NCI-H128 (cell line): Measurements from ENCODE around the gene TMEM38A.
"Not testable (repeated sequence)": the region's sequence is repeated elsewhere in the genome, so short reads cannot be mapped to it uniquely, and the experiment has no call there.

Experiments used
- DNase-seq: peaks from one replicate; lab custom pipeline; 2025; ENCODE audit not compliant: unreplicated experiment; lab: John Stamatoyannopoulos, UW

TMEM38A gene

GRCh38 chr19:16673839-16674238 lies 12.9 kb downstream of the TMEM38A start:
- not testable (repeated sequence) for DNase-seq

DNA sequence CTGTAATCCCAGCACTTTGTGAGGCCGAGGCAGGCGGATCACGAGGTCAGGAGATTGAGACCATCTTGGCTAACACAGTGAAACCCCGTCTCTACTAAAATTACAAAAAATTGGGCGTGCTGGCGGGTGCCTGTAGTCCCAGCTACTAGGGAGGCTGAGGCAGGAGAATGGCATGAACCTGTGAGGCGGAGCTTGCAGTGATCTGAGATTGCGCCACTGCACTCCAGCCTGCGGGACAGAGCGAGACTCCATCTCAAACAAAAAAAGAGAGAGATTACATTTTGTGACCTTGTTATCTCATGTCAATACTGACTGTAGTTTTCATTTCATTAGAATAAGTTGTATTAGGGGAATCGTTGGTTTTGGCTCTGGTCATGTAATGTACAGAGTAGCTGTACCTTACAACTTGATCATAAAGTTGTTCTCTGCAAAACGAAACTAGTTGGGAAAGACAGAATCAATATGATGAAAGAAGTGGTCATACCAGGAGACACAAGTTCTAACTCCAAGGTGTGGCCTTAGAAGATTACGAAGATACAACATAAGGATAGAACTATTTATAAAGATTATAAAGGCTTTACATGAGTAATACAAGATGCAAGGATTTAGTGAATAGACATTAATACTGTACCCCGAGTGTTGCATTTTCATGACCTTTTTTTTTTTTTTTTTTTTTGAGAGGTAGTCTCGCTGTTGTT lies 15.3 kb downstream of the TMEM38A start:
- DNase-seq: no peak

DNA sequence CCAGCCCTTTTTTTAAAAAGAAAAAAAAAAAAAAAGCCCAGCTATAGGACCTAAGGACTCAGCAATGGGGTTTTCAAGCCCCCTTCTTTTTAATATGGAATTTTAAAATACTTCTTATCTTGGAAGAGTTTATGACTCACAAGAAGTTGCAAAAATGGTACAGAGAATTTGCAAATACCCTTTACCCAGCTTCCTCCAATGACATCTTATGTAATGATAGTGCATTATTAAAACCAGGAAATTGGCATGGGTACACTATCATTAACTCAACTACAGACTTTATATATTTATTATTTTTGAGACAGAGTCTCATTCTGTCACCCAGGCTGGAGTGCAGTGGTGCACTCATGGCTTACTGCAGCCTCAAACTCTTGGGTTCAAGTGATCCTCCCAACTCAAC lies 16.1 kb downstream of the TMEM38A start:
- no peak for DNase-seq

- no peak for DNase-seq
These were observed 17.6 kb downstream of the TMEM38A start for GRCh38 chr19:16678498-16678897.

GRCh38 chr19:16679811-16680210 lies 18.9 kb downstream of the TMEM38A start:
- no peak for DNase-seq

DNA sequence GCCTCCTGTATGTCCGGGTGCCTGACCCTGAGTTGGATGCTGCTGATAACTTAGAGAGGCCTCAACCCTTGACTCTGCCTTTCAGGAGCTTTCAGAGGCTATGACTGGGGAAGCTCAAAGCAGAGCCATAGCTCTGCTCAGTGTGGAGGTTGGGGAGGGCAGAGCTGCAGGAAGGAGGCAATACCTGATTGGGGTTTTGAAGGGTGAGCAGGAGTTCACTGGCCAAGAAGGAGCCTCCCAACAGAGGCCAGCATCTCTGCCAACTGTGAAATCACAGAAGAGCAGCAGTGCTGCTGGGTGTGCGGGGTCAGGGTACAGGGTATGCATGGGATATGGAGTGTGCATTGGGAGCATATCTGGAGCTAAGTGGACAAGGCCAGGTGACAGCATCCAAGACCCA lies 21.6 kb downstream of the TMEM38A start:
- no peak for DNase-seq

DNA sequence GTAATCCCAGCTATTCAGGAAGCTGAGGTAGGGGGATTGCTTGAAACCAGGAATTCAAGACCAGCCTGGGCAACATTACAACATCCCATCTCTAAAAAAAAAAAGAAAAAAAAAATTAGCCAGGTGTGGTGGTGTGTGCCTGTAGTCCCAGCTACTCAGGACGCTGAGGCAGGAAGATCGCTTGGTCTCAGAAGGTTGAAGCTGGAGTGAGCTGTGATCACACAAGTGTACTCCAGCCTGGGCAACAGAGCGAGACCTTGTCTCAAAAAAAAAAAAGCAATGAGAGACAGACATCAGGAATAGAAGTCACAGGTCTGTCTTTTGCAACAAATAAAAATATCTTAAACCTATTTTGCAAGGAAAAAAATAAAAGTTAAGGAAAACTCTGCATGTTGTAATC lies 23.3 kb downstream of the TMEM38A start:
- no peak for DNase-seq

DNA sequence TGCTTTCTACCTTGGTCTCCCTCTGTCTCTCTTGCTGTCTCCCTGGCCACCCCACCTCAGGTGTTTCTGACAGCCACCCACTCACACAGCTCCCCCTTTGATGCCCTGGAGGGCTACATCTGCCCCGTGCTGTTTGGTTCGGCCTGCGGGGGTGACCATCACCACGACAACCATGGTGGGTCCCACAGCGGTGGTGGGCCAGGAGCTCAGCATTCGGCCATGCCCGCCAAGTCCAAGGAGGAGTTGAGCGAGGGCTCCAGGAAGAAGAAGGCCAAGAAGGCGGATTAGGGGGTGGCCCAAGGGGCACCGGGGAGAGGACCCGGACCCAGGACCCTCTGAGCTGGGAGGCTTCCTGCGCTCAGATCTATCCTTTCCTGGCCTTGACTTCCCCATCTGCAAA lies 27.1 kb downstream of the TMEM38A start:
- no peak for DNase-seq

- DNase-seq: no peak
These were observed 38.0 kb downstream of the TMEM38A start for GRCh38 chr19:16698914-16699313.

GRCh38 chr19:16702123-16702522 lies 41.2 kb downstream of the TMEM38A start:
- no peak for DNase-seq

- no peak for DNase-seq
These were observed 42.7 kb downstream of the TMEM38A start for GRCh38 chr19:16703677-16704076.

DNA sequence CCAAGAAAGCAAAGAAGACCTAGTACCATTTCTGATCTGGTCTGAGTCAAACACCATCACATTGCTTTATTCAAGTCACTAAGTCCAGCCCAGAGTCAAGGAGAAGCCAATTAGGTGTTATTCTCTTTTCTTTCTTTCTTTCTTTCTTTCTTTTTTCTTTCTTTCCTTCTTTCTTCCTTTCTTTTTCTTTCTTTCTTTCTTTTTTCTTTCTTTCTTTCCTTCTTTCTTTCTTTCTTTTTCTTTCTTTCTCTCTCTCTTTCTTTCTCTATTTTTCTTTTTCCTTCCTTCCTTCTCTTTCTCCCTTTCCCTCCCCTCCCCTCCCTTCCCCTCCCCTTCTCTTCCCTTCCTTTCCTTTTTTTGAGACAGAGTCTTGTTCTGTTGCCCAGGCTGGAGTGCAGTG lies 49.9 kb downstream of the TMEM38A start:
- not testable (repeated sequence) for DNase-seq

DNA sequence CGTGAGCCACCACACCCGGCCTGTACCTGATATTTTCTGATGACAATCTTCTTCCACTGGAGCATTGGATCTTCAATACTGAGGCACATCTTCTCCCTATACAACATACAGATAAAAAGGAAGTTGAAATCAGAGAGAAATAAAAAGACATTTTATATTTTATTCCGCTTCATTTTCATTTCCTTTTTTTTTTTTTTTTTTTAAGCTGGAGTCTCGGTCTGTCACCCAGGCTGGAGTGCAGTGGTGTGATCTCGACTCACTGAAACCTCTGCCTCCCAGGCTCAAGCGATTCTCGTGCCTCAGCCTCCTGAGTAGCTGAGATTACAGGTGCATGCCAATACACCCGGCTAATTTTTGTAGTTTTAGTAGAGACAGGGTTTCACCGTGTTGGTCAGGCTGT lies 51.4 kb downstream of the TMEM38A start:
- DNase-seq: not testable (repeated sequence)

- no peak for DNase-seq
These were observed 53.9 kb downstream of the TMEM38A start for GRCh38 chr19:16714702-16715287.

DNA sequence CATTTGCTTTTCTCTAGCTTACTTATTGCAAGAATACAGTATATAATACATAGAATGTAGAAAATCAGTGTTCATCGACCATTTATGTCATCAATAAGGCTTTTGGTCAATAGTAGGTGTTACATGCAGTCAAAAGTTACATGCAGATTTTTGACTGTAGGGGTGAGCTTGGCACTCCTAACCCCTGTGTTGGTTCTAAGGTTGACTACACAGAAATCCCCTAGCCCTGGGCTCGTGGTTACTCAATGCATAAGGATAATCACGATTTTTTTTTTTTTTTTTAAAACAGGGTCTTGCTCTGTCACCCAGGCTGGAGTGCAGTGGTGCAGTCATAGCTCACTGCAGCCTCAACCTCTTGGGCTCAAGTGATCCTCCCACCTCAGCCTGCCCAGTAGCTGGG lies 54.7 kb downstream of the TMEM38A start:
- no peak for DNase-seq

DNA sequence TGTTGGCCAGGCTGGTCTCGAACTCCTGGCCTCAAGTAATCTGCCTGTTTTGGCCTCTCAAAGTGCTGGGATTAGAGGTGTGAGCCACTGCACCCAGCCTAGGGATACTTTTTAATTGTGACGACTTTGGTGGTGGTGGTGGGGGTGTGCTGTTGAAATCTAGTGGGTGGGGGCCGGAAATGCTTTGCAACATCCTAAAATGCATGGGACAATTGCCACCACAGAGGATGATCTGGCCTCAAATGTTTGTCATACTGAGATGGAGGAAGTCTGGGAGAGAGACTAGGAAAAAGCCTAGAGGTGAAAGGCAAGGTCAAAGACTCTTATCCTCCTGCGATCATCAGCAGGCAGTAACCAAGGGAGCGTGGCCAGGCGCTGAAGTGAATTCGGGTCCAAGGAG lies 60.1 kb downstream of the TMEM38A start:
- DNase-seq: no peak

DNA sequence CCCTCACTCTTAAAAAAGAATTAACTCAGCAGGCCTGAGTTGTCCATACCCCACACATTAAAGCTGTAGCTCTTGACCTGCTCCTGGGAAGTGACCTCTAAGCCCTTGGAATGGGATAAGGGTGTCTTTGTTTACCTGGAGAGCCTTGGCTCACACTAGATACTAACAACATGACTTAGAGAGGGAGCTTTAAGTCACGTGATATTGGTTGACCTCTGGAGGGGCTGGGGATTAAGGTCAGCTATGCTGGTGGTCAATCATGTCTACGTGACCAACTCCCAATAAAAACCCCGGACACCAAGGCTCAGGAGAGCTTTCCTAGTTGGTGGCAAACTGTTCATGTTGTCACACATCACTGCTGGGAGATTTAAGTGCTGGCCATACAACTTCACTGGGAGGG lies 61.7 kb downstream of the TMEM38A start:
- no peak for DNase-seq

- DNase-seq: peak; percentile 84
These were observed 66.0 kb downstream of the TMEM38A start for GRCh38 chr19:16726916-16727315.

- not testable (repeated sequence) for DNase-seq
These were observed 74.8 kb downstream of the TMEM38A start for GRCh38 chr19:16735650-16736266.

DNA sequence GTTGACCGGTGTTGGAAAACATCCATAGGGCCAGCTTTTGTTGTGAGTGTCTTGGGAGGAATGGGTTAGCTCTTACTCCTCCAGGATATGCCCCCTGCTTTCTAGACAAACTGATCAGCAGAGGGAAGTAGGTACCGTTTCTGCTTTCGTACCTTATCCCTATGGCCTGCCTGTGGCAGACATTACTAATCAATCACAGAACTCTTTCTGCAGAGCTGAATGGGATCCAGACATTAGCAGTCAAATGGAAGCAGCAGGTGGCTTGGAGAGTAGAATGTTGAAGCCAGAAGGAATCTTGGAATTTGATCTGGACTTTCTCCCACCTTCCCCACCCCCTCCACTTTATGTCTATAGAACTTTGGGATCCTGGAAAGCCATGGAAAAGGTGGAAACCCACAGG lies 75.8 kb downstream of the TMEM38A start:
- DNase-seq: no peak

DNA sequence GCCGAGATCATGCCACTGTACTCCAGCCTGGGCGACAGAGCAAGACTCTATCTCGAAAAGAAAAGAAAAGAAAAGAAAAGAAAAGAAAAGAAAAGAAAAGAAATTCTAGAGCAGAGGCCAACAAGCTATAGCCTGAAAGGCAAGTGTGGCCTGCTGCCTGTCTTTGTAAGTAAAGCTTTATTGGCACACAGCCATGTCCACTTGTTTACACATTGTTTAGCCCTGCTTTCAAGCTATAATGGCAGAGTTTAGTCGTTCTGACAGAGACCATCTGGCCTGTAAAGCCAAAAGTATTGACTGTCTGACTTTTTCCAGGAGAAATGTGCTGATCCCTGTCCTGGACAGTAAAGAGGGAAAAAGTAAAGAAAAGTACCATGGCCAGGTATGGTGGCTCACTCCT lies 77.0 kb downstream of the TMEM38A start:
- no peak for DNase-seq

- no peak for DNase-seq
These were observed 78.6 kb downstream of the TMEM38A start for GRCh38 chr19:16739546-16739945.
